IMR-90 (cell line): ENCODE results near the gene PLD1. TPM values are rescaled to one million over a fixed set of nuclear protein-coding genes. Genes with fewer than 3 reads are reported as not detected.

Source experiments
- ATAC-seq: fragments of 200-7000 bp; cut with Tn5 transposase; 2 replicates; pipeline ENCODE4 v1.9.1; 2020; ENCODE audit warnings: low read depth, mild to moderate bottlenecking, moderate library complexity
- BruUV-seq: library from RNA; stranded (reverse); fragments of 400-500 nt; replicated peaks from 2 replicates; lab custom pipeline; 2021; lab: Mats Ljungman, UMichigan
- CTCF ChIA-PET: fragments of 300-600 bp; formaldehyde crosslinking; extraction: SDS; loops from one replicate; lab custom pipeline; 2021; ENCODE audit warnings: antibody characterized with exemption; lab: Yijun Ruan, JAX
- POLR2A ChIA-PET: fragments of 300-600 bp; sonication (Branson Sonifier 250); formaldehyde crosslinking; loops from one replicate; lab custom pipeline; 2022; ENCODE audit warnings: antibody characterized with exemption; ENCODE audit not compliant: unreplicated experiment; lab: Charles Lee
- DNase-seq: peaks from one replicate; pipeline ENCODE4 v3.0.0; 2013
- H2AFZ ChIP-seq: replicated peaks from 2 replicates; pipeline ENCODE3; 2013; ENCODE audit warnings: low read length, mild to moderate bottlenecking; ENCODE audit not compliant: poor library complexity
- H2AK5ac ChIP-seq: 2 replicates; pipeline ENCODE4 v1.6.1; 2013; ENCODE audit warnings: low read depth, low read length, inconsistent platforms
- H2AK9ac ChIP-seq: replicated peaks from 2 replicates; pipeline ENCODE3; 2013; ENCODE audit warnings: mild to moderate bottlenecking, low read depth, low read length, moderate library complexity; ENCODE audit not compliant: poor library complexity
- H2BK120ac ChIP-seq: 2 replicates; pipeline ENCODE4 v1.6.1; 2013; ENCODE audit warnings: low read depth, low read length, inconsistent platforms
- H2BK15ac ChIP-seq: 3 replicates; pipeline ENCODE4 v1.6.1; 2013; ENCODE audit warnings: low read depth, low read length, inconsistent platforms
- H2BK20ac ChIP-seq: 2 replicates; pipeline ENCODE4 v1.6.1; 2013; ENCODE audit warnings: low read depth, mild to moderate bottlenecking, inconsistent platforms, low read length, moderate library complexity
- H2BK5ac ChIP-seq: 2 replicates; pipeline ENCODE4 v1.6.1; 2013; ENCODE audit warnings: mild to moderate bottlenecking, low read depth, low read length, inconsistent platforms; ENCODE audit not compliant: poor library complexity, severe bottlenecking
- H3K14ac ChIP-seq: replicated peaks from 2 replicates; pipeline ENCODE4 v1.6.1; 2013; ENCODE audit warnings: low read depth, low read length, inconsistent platforms
- H3K18ac ChIP-seq: 2 replicates; pipeline ENCODE4 v1.6.1; 2013; ENCODE audit warnings: low read depth, low read length, control low read depth
- H3K23ac ChIP-seq: 2 replicates; pipeline ENCODE4 v1.6.1; 2013; ENCODE audit warnings: low read depth, low read length, inconsistent platforms
- H3K27ac ChIP-seq: 2 replicates; pipeline ENCODE4 v1.5.1; 2013; ENCODE audit warnings: mild to moderate bottlenecking, control low read depth, low read length; ENCODE audit not compliant: insufficient read depth
- H3K27me3 ChIP-seq: 2 replicates; pipeline ENCODE4 v1.6.1; 2013; ENCODE audit warnings: low read length; ENCODE audit not compliant: control insufficient read depth, insufficient read depth
- H3K36me3 ChIP-seq: 2 replicates; pipeline ENCODE4 v1.6.1; 2013; ENCODE audit warnings: low read length, mixed read lengths; ENCODE audit not compliant: control insufficient read depth, insufficient read depth
- H3K4ac ChIP-seq: 2 replicates; pipeline ENCODE4 v1.6.1; 2013; ENCODE audit warnings: low read depth, low read length, inconsistent platforms
- H3K4me1 ChIP-seq: 2 replicates; pipeline ENCODE4 v1.6.1; 2013; ENCODE audit warnings: low read length, mixed read lengths; ENCODE audit not compliant: control insufficient read depth, insufficient read depth
- H3K4me2 ChIP-seq: 2 replicates; pipeline ENCODE4 v1.6.1; 2013; ENCODE audit warnings: low read depth, mild to moderate bottlenecking, control low read depth, low read length, moderate library complexity
- H3K4me3 ChIP-seq: 2 replicates; pipeline ENCODE4 v1.5.1; 2013; ENCODE audit warnings: low read depth, mild to moderate bottlenecking, control low read depth, low read length, moderate library complexity; ENCODE audit not compliant: insufficient read depth
- H3K56ac ChIP-seq: 2 replicates; pipeline ENCODE4 v1.6.1; 2013; ENCODE audit warnings: low read length, inconsistent platforms; ENCODE audit not compliant: insufficient read depth; ENCODE audit errors: extremely low read depth
- H3K79me1 ChIP-seq, 2 experiments: 2 replicates each; pipeline ENCODE4 v1.6.1; 2013; ENCODE audit warnings: low read length in 2 of 2, inconsistent platforms in 1 of 2, low read depth in 1 of 2
- H3K9ac ChIP-seq: 2 replicates; pipeline ENCODE4 v1.6.1; 2013; ENCODE audit warnings: low read depth, low read length, control low read depth
- H3K9me1 ChIP-seq: 2 replicates; pipeline ENCODE4 v1.6.1; 2013; ENCODE audit warnings: low read length, inconsistent platforms; ENCODE audit not compliant: insufficient read depth
- H3K9me3 ChIP-seq: 2 replicates; pipeline ENCODE4 v1.6.1; 2013; ENCODE audit warnings: low read length; ENCODE audit not compliant: control insufficient read depth, insufficient read depth
- H4K20me1 ChIP-seq: 2 replicates; pipeline ENCODE4 v1.6.1; 2013; ENCODE audit warnings: low read length, inconsistent platforms; ENCODE audit not compliant: insufficient read depth
- H4K5ac ChIP-seq: 2 replicates; pipeline ENCODE4 v1.6.1; 2013; ENCODE audit warnings: mild to moderate bottlenecking, low read depth, low read length, control low read depth
- H4K8ac ChIP-seq, 2 experiments: 2 replicates each; pipeline ENCODE4 v1.6.1; 2013; ENCODE audit warnings: low read depth in 2 of 2, low read length in 2 of 2, control low read depth in 1 of 2, inconsistent platforms in 1 of 2
- H4K91ac ChIP-seq: 2 replicates; pipeline ENCODE4 v1.6.1; 2013; ENCODE audit warnings: low read depth, low read length, inconsistent platforms; ENCODE audit not compliant: insufficient read depth
- BHLHE40 ChIP-seq: fragments of 150-350 bp; IDR thresholded peaks from 2 replicates; pipeline ENCODE4 v1.6.1; 2016; ENCODE audit warnings: mild to moderate bottlenecking, low read depth, low read length
- CEBPB ChIP-seq: IDR thresholded peaks from 2 replicates; pipeline ENCODE4 v1.6.1; 2012; ENCODE audit warnings: low read depth, low read length, improper control_type of control experiment
- CHD1 ChIP-seq: IDR thresholded peaks from 2 replicates; pipeline ENCODE4 v1.6.1; 2012; ENCODE audit warnings: low read depth, low read length, improper control_type of control experiment
- ELK1 ChIP-seq: fragments of 150-350 bp; IDR thresholded peaks from 2 replicates; pipeline ENCODE4 v1.6.1; 2016; ENCODE audit warnings: low read depth, mild to moderate bottlenecking, low read length, moderate library complexity, borderline replicate concordance
- MAFK ChIP-seq: IDR thresholded peaks from 2 replicates; pipeline ENCODE4 v1.6.1; 2012; ENCODE audit warnings: low read depth, low read length, improper control_type of control experiment
- MAZ ChIP-seq: IDR thresholded peaks from 2 replicates; pipeline ENCODE4 v1.6.1; 2012; ENCODE audit warnings: low read depth, mild to moderate bottlenecking, low read length, improper control_type of control experiment, moderate library complexity, borderline replicate concordance
- MXI1 ChIP-seq: IDR thresholded peaks from 2 replicates; pipeline ENCODE4 v1.6.1; 2012; ENCODE audit warnings: low read depth, mild to moderate bottlenecking, low read length, moderate library complexity, borderline replicate concordance
- NFE2L2 ChIP-seq: fragments of 150-350 bp; IDR thresholded peaks from 2 replicates; pipeline ENCODE4 v1.6.1; 2016; ENCODE audit warnings: low read depth, mild to moderate bottlenecking, low read length
- POLR2A ChIP-seq: IDR thresholded peaks from 2 replicates; pipeline ENCODE4 v1.6.1; 2012; ENCODE audit warnings: mild to moderate bottlenecking, low read depth, low read length
- RAD21 ChIP-seq: IDR thresholded peaks from 2 replicates; pipeline ENCODE4 v1.6.1; 2012; ENCODE audit warnings: low read length, improper control_type of control experiment
- RFX5 ChIP-seq: IDR thresholded peaks from 2 replicates; pipeline ENCODE4 v1.8.0; 2012; ENCODE audit warnings: low read depth, mild to moderate bottlenecking, low read length, moderate library complexity
- WGBS, 2 experiments: methylation state at CpG; one replicate each; pipeline versions ENCODE4 v1.1.5 to v1.1.7; 2013; ENCODE audit warnings: missing lambda C conversion rate in 2 of 2; ENCODE audit not compliant: insufficient read length in 1 of 2; ENCODE audit errors: extremely low coverage in 2 of 2; 5-methylcytosine and 5-hydroxymethylcytosine counted together
- dilution Hi-C: fragments of 300-500 bp; cut with HindIII; formaldehyde crosslinking; loops from one replicate; pipeline ENCODE4 v1.14.3; 2018; ENCODE audit warnings: low sequenced_read_pairs; ENCODE audit not compliant: unreplicated experiment
- in situ Hi-C: fragments of 300-500 bp; cut with MboI; formaldehyde crosslinking; loops from 3 replicates; pipeline ENCODE4 v1.14.3; 2019; ENCODE audit warnings: low sequenced_read_pairs, inconsistent platforms, mixed read lengths
- intact Hi-C: fragments of 100-400 bp; cut with micrococcal nuclease; formaldehyde crosslinking; loops from 2 replicates; pipeline ENCODE4 v1.10.0; 2022
- polyA plus RNA-seq, 3 experiments: library from polyadenylated mRNA; depleted of rRNA; stranded (reverse); fragments of >200 nt; gene quantifications; 2 replicates each; pipeline ENCODE4 v1.2.3, GENCODE V29; 2012; ENCODE audit warnings: low replicate concordance in 1 of 3
- total RNA-seq: library from RNA; depleted of rRNA; stranded (reverse); fragments of >200 nt; gene quantifications from 2 replicates; pipeline ENCODE4 v1.2.3, GENCODE V29; 2012
- TF ChIP-seq, protein P1 (sequence below): fragments of 150-350 bp; IDR thresholded peaks from 2 replicates; pipeline ENCODE4 v1.6.1; 2017; ENCODE audit warnings: mild to moderate bottlenecking, antibody characterized with exemption, low read length, low read depth

PLD1 gene
- total and polyA plus RNA-seq, 2 of the 4 experiments (the other 2 are of a cell fraction) = 3.3 to 9.7 TPM

- Histone ChIP-seq H4K5ac (no peak overlapping the region), H4K20me1 (no peaks in the 10 kb centered on the region), H3K4ac (peak overlapping the region; percentile 38; the same call in 1 of the 2 replicates), H3K18ac (peak overlapping the region; percentile 66; the same call in 1 of the 2 replicates), H4K91ac (no peak overlapping the region), H3K14ac (0 out of 2 replicates have a peak overlapping the region, but pooled peaks have one; percentile 35), H2AK5ac (peak overlapping the region; percentile 35), H2BK5ac (no peak overlapping the region), H3K56ac (no peak overlapping the region), H2AFZ (no peak overlapping the region), H2AK9ac (no peak overlapping the region), H2BK15ac (no peak overlapping the region), H3K9me1 (peaks cover 3% of the 10 kb centered on the region; the same call in 1 of the 2 replicates), H4K8ac (no peak overlapping the region), H3K9ac (no peak overlapping the region), H3K23ac (peak overlapping the region; percentile 50; the same call in 1 of the 2 replicates), H3K27me3 (no peaks in the 10 kb centered on the region), H3K9me3 (no peaks in the 10 kb centered on the region), H2BK120ac (no peak overlapping the region), H3K79me1 (peaks cover 21 to 35% of the 10 kb centered on the region in 2 experiments), H3K4me1 (peaks cover 14% of the 10 kb centered on the region), H2BK20ac (no peak overlapping the region), H3K27ac (no peak overlapping the region), H3K36me3 (no peaks in the 10 kb centered on the region; the same call in 1 of the 2 replicates), H3K4me3 (no peak overlapping the region), H3K4me2 (no peak overlapping the region)
- ChIA-PET POLR2A (no interaction called here), CTCF (no interaction called here)
- no peak for ATAC-seq
- no peak for TF ChIP-seq BHLHE40
- TF ChIP-seq MXI1 = no peak
- TF ChIP-seq CHD1 = no peak
- TF ChIP-seq, protein P1, sequence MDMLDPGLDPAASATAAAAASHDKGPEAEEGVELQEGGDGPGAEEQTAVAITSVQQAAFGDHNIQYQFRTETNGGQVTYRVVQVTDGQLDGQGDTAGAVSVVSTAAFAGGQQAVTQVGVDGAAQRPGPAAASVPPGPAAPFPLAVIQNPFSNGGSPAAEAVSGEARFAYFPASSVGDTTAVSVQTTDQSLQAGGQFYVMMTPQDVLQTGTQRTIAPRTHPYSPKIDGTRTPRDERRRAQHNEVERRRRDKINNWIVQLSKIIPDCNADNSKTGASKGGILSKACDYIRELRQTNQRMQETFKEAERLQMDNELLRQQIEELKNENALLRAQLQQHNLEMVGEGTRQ = no peak
- TF ChIP-seq CEBPB = no peak
- TF ChIP-seq ELK1 = no peak
- TF ChIP-seq RAD21 = no peak
- no peak for TF ChIP-seq MAZ
- no peak for TF ChIP-seq RFX5
- no peak for TF ChIP-seq POLR2A
- TF ChIP-seq NFE2L2 = no peak
- TF ChIP-seq MAFK = no peak
- intact Hi-C loops = no loop called here
- in situ Hi-C loops = no loop called here
- DNase-seq = no peak
- BruUV-seq = no TSS peak
- dilution Hi-C loops = no loop called here
- no CpG with 5 or more reads among the region's 1 CpG for WGBS, 2 experiments
Observed at GRCh38 chr3:171799501-171799900, 10.8 kb downstream of the PLD1 start.
